Activated CD4-positive, alpha-beta T cell treated with anti-CD3 and anti-CD28 coated beads for 48 hours (primary cell): ENCODE data around the gene IFNA14.
A peak's percentile ranks its signal among the peaks of the same experiment; 100 is the strongest.
"Not testable (repeated sequence)": the region's sequence is repeated elsewhere in the genome, so short reads cannot be mapped to it uniquely, and the experiment has no call there.

Source experiments
- DNase-seq: peaks from one replicate; pipeline ENCODE4 v3.0.0-alpha.2; 2020

The IFNA14 gene

GRCh38 chr9:21239911-21240310 lies at the start of gene IFNA14:
IFNA14 (minus strand) TSS chr9:21240005; CDS start chr9:21239935, 70 bp downstream.
- no peak for DNase-seq

- no peak for DNase-seq
Observed at GRCh38 chr9:21287280-21287679, 47.5 kb upstream of the IFNA14 start.

- DNase-seq = no peak
Observed at GRCh38 chr9:21286659-21287058, 46.9 kb upstream of the IFNA14 start.

DNA sequence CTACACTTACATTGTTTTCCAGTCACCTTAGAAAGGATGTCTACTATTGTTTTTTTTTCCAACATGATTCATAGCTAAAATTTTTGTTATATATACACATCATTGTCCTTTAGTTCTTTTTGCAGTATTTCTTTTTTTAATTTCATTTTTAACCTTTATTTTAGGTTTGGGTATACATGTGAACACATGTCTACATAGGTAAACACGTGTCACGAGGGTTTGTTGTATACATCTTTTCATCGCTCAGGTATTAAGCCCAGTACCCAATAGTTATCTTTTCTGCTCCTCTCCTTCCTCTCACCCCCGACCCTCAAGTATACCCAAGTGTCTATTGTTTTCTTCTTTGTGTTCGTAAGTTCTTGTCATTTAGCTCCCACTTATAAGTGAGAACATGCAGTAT lies 46.3 kb upstream of the IFNA14 start:
- no peak for DNase-seq

- no peak for DNase-seq
Observed at GRCh38 chr9:21281275-21281674, 41.5 kb upstream of the IFNA14 start.

GRCh38 chr9:21268347-21268657 lies 28.5 kb upstream of the IFNA14 start:
- no peak for DNase-seq

GRCh38 chr9:21267485-21268346 lies 27.9 kb upstream of the IFNA14 start:
- no peak for DNase-seq

DNA sequence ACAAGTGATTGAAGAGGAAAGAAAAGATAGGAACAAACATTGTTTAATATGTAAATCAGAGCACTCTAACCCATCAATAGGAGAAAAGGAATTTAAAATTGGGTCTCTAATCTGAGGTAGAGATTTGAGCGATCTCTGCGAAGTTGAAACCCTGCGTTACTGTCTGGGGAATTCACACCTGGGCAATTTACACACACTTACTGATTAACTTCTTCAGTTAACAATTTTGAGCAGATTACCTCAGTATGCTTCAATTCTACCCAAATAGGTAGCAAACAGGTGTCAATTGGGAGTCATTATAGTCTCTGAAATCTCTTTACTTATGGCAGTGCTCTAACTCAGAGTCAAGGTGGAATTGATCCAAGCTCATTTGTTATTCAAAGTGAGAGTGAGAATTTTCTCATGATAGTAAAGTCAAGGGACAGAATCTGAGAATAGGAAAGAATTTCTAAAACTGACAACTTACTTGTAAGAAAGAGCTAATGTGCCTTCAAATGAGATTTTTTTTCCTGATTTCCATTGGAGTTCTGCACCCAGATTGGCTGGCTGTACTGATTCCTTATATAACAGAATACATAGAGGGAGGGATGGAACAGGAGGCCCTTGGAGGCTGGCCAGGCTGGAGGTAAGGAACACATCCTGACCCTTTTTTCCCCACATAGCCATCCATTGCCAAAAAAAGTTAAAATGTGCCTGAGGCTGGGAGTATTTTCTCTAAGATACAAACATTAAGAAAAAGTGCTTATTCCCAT lies 27.1 kb upstream of the IFNA14 start:
- DNase-seq = no peak

GRCh38 chr9:21265421-21266189 lies 25.8 kb upstream of the IFNA14 start:
- DNase-seq = no peak

GRCh38 chr9:21255538-21256212 lies 15.9 kb upstream of the IFNA14 start:
- no peak for DNase-seq

DNA sequence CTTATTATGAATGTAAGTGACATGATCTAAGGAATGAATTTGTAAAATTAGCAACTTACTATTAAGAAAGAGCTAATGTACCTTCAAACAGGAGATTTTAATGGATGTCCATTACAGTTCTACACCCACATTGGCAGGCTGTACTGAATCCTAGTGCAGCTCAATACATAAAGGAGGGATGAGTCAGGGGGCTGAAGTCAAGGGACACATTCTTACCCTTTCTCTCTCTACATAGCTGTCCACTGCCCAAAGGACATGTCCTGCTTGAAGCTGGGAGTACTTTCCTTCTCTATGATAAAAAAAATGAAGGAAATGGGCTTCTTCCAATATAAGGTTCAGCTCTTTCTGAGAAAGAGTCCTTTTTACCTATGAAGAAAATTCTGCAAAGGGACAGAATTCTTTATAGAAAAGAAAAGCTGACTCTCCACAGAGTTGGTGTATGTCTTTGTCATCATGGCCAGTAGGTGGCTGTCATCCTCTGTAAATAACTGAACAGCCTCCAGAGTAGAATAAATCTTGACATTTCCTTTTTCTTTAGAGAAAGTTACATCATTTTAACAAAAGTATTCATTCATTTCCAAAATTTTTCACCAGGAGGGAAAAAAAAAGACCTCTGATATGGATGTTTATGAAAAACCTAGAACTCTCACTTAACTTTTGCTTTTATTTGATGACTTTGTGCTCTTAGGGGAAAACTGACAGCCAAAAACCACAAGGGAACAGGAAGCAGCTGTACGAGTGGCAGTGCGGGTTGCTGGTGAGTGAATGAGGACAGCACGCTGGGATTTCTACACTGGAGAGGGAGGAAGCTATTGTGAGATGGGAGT lies 13.1 kb upstream of the IFNA14 start:
- no peak for DNase-seq

DNA sequence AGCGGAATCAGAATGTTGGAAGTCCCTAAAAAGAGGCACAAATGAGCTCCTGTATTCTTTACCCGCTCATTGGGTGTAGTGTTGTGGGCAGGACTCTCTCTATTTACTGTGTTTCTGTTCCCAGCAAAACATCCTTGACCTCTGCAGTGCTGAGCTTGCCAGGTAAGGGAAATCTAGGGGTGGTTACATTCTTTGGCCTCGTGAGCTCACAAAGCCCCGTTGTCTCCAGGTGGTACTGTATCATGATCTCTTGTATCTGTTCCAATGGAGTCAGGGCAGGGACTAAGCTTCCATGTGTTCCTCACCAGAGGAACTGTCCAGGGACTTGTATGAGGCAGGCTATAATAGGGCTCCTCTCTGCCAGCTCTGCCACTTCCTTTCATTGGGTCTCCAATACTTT lies 11.8 kb upstream of the IFNA14 start:
- no peak for DNase-seq

- DNase-seq = no peak
Observed at GRCh38 chr9:21251190-21251589, 11.4 kb upstream of the IFNA14 start.

- no peak for DNase-seq
Observed at GRCh38 chr9:21244836-21245235, 5.0 kb upstream of the IFNA14 start.

DNA sequence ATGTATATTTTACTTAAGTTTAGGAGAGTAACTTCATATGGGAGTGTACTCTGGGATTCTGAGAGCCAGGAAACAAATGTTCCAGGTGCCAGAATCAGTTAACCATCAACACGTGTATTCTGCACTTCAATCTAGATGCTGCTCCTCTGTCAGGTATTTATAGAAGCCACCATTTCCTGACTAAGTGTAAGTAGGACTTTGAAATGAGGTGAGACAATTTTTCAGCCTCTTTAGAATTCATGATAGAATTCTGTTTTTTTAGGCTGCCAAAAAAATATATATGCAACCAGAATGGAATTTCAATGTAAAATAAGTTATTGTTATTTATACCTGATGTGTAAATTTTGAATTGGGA lies 3.5 kb downstream of the IFNA14 start:
- DNase-seq = not testable (repeated sequence)

- DNase-seq = peak; percentile 34
Observed at GRCh38 chr9:21235468-21236359, 4.1 kb downstream of the IFNA14 start.

DNA sequence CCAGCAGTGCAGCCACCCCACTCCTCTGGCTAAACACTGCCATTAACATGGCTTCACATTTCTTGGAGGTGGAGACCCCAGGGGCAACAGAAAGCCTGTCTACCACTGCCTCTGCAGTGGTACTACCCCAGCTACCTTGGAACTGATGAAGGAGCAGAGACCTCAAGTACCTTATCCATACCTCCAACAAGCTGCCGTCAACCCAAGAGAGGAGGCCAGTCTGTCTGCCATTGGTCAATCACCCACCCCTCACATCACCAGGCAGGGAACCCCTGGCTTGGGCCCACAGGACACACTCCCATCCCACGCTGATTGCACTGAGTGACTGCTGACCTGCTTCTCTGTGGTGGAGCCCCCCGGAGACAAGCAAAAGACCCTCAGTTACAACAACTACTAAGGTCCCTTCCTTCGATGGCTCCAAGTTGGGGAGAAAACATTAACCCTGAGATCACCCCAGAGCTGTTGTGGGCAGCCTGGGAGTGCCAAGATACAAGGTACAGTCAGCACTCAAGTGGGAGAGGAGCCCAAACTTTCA lies 5.6 kb downstream of the IFNA14 start:
- no peak for DNase-seq

GRCh38 chr9:21233258-21233657 lies 6.5 kb downstream of the IFNA14 start:
- no peak for DNase-seq

GRCh38 chr9:21228122-21228521 lies 11.7 kb downstream of the IFNA14 start, which contains the start of gene IFNA17:
IFNA17 (minus strand) TSS chr9:21228222; CDS start chr9:21228173, 49 bp downstream.
- DNase-seq = no peak

GRCh38 chr9:21217211-21217610 lies 22.6 kb downstream of the IFNA14 start, which contains the start of gene IFNA16:
IFNA16 (minus strand) TSS chr9:21217311; CDS start chr9:21217305, 6 bp downstream.
- DNase-seq = not testable (repeated sequence)
